Vagina (tissue), 1 donor: ENCODE results near the gene OR2AJ1. TPM values are rescaled to one million over a fixed set of nuclear protein-coding genes. Genes with fewer than 3 reads are reported as not detected.

ENCODE experiments used
- total RNA-seq: library from RNA; depleted of rRNA; stranded (reverse); fragments of >200 nt; gene quantifications from one replicate; pipeline ENCODE4 v1.2.3, GENCODE V29; 2016

OR2AJ1 gene
- total RNA-seq, 1 donor from 2014 or later: not detected

Other genes starting within 250 kb of the OR2AJ1 start
- not detected for gene OR13G1, start 245.2 kb upstream of the OR2AJ1 start, total RNA-seq
- gene OR6F1, start 208.2 kb upstream of the OR2AJ1 start, total RNA-seq: not detected
- gene OR14K1, start 186.3 kb upstream of the OR2AJ1 start, total RNA-seq: 1.5 TPM
- not detected for gene OR14A2, start 176.7 kb upstream of the OR2AJ1 start, total RNA-seq
- gene OR1C1, start 164.3 kb upstream of the OR2AJ1 start, total RNA-seq: not detected
- gene OR14A16, start 100.8 kb upstream of the OR2AJ1 start, total RNA-seq: not detected
- gene OR11L1, start 83.0 kb upstream of the OR2AJ1 start, total RNA-seq: not detected
- gene TRIM58, start 67.7 kb upstream of the OR2AJ1 start, total RNA-seq: 4.7 TPM
- gene OR2W3, start 29.3 kb upstream of the OR2AJ1 start, total RNA-seq: 3.9 TPM
- 0.98 TPM for gene OR2T8, start 4.6 kb upstream of the OR2AJ1 start, total RNA-seq
- not detected for gene OR2L8, start 24.0 kb downstream of the OR2AJ1 start, total RNA-seq
- not detected for gene OR2AK2, start 40.3 kb downstream of the OR2AJ1 start, total RNA-seq
- gene OR2L5, start 88.8 kb downstream of the OR2AJ1 start, total RNA-seq: not detected
- 0.25 TPM for gene OR2L2, start 105.2 kb downstream of the OR2AJ1 start, total RNA-seq
- not detected for gene OR2L3, start 121.9 kb downstream of the OR2AJ1 start, total RNA-seq
- not detected for gene OR2L13, start 170.3 kb downstream of the OR2AJ1 start, total RNA-seq
- not detected for gene OR2M5, start 220.3 kb downstream of the OR2AJ1 start, total RNA-seq
- gene OR2M2, start 249.9 kb downstream of the OR2AJ1 start, total RNA-seq: not detected